B cell (primary cell): Measurements from ENCODE around the gene JARID2. TPM values are rescaled to one million over a fixed set of nuclear protein-coding genes. Genes with fewer than 3 reads are reported as not detected.

Experiments
- ATAC-seq: fragments of 200-7000 bp; cut with Tn5 transposase; one replicate; pipeline ENCODE4 v1.10.0; 2021; ENCODE audit warnings: low read depth, mild to moderate bottlenecking, moderate number of reproducible peaks, moderate library complexity
- CTCF ChIA-PET: fragments of 350-600 bp; sonication (Branson Sonifier 250); formaldehyde crosslinking; loops from one replicate; lab custom pipeline; 2021; ENCODE audit warnings: antibody characterized with exemption, inconsistent platforms; lab: Charles Lee
- POLR2A ChIA-PET: fragments of 350-600 bp; sonication (Branson Sonifier 250); formaldehyde crosslinking; loops from one replicate; lab custom pipeline; 2021; ENCODE audit warnings: antibody characterized with exemption; lab: Charles Lee
- DNase-seq: peaks from one replicate; pipeline ENCODE4 v3.0.0; 2013
- H2AFZ ChIP-seq: 2 replicates; pipeline ENCODE4 v1.6.1; 2012; ENCODE audit warnings: mild to moderate bottlenecking, low read depth, low read length; ENCODE audit not compliant: insufficient read depth, poor library complexity, severe bottlenecking
- H3K27ac ChIP-seq, 2 donors: 1 replicate in 1 of 2; 2 replicates in 1 of 2; pipeline ENCODE4 v1.5.1; 2012 to 2013; ENCODE audit warnings: low read length in 2 of 2, mild to moderate bottlenecking in 2 of 2, moderate library complexity in 1 of 2
- H3K27me3 ChIP-seq, 4 experiments: fragments of 200-600 bp in 1 of 4; sonication (generic) in 1 of 4; replicated peaks in 1 of 4; 1 replicate in 2 of 4; 2 replicates in 2 of 4; pipeline versions ENCODE4 v1.6.1 to v1.7.0; 2013 to 2016; ENCODE audit warnings: low read length in 3 of 4, mild to moderate bottlenecking in 2 of 4, mixed read lengths in 1 of 4, moderate library complexity in 1 of 4; ENCODE audit not compliant: insufficient read depth in 4 of 4, control insufficient read depth in 3 of 4; ENCODE audit errors: control extremely low read depth in 1 of 4
- H3K36me3 ChIP-seq, 2 experiments: replicated peaks in 1 of 2; 1 replicate in 1 of 2; 2 replicates in 1 of 2; pipeline versions ENCODE4 v1.6.1 to v1.7.1; 2013; ENCODE audit warnings: low read length in 1 of 2; ENCODE audit not compliant: insufficient read depth in 2 of 2, control insufficient read depth in 1 of 2; ENCODE audit errors: control extremely low read depth in 1 of 2, extremely low read depth in 1 of 2
- H3K4me1 ChIP-seq, 2 donors: fragments of 200-600 bp in 1 of 2; sonication (generic) in 1 of 2; 1 replicate in 1 of 2; 2 replicates in 1 of 2; pipeline versions ENCODE4 v1.5.1 to v1.6.1; 2013 to 2017; ENCODE audit warnings: low read length in 2 of 2; ENCODE audit not compliant: control insufficient read depth in 2 of 2, insufficient read depth in 2 of 2
- H3K4me2 ChIP-seq: replicated peaks from 2 replicates; pipeline ENCODE3; 2012; ENCODE audit warnings: mild to moderate bottlenecking, low read depth, low read length; ENCODE audit not compliant: poor library complexity, severe bottlenecking
- H3K4me3 ChIP-seq, 5 experiments: fragments of 200-600 bp in 1 of 5; sonication (generic) in 1 of 5; 1 replicate in 3 of 5; 2 replicates in 2 of 5; pipeline versions ENCODE4 v1.5.1 to v1.7.0; 2011 to 2016; ENCODE audit warnings: low read length in 4 of 5, mild to moderate bottlenecking in 4 of 5, low read depth in 2 of 5, control low read depth in 1 of 5, moderate library complexity in 1 of 5; ENCODE audit not compliant: insufficient read depth in 1 of 5; ENCODE audit errors: control extremely low read depth in 1 of 5, extremely low read depth in 1 of 5
- H3K79me2 ChIP-seq: fragments of 200-600 bp; sonication (generic); one replicate; pipeline ENCODE4 v1.6.0; 2016; ENCODE audit warnings: low read length; ENCODE audit not compliant: control insufficient read depth, insufficient read depth
- H3K9ac ChIP-seq: fragments of 200-600 bp; sonication (generic); 2 replicates; pipeline ENCODE4 v1.6.1; 2017; ENCODE audit warnings: mild to moderate bottlenecking, low read length, moderate library complexity
- H3K9me3 ChIP-seq, 3 donors: one replicate each; pipeline versions ENCODE4 v1.6.1 to v1.7.1; 2013; ENCODE audit warnings: low read length in 2 of 3; ENCODE audit not compliant: control insufficient read depth in 2 of 3, insufficient read depth in 1 of 3; ENCODE audit errors: control extremely low read depth in 1 of 3
- H4K20me1 ChIP-seq: 2 replicates; pipeline ENCODE4 v1.6.0; 2012; ENCODE audit warnings: mild to moderate bottlenecking, low read length; ENCODE audit not compliant: insufficient read depth, control insufficient read depth, poor library complexity, severe bottlenecking
- H3K27ac Mint-ChIP-seq: one replicate; pipeline ENCODE4 v1.8.0; 2021; ENCODE audit warnings: mixed read lengths
- H3K27me3 Mint-ChIP-seq: one replicate; pipeline ENCODE4 v1.8.0; 2021; ENCODE audit warnings: mixed read lengths
- H3K4me1 Mint-ChIP-seq: one replicate; pipeline ENCODE4 v1.8.0; 2021; ENCODE audit warnings: mixed read lengths
- H3K4me3 Mint-ChIP-seq: one replicate; pipeline ENCODE4 v1.8.0; 2021; ENCODE audit warnings: mixed read lengths
- H3K9me3 Mint-ChIP-seq: one replicate; pipeline ENCODE4 v1.8.0; 2022; ENCODE audit warnings: mixed read lengths; ENCODE audit not compliant: insufficient read depth
- CTCF ChIP-seq: fragments of 200-600 bp; IDR thresholded peaks from one replicate; pipeline ENCODE4 v1.8.0; 2022; ENCODE audit warnings: antibody characterized with exemption, mild to moderate bottlenecking
- EZH2 ChIP-seq: IDR thresholded peaks from 2 replicates; pipeline ENCODE4 v1.6.1; 2012; ENCODE audit warnings: borderline replicate concordance, low read depth, mild to moderate bottlenecking, moderate library complexity, low read length; ENCODE audit not compliant: insufficient read depth, poor library complexity, severe bottlenecking
- WGBS: methylation state at CpG from one replicate; pipeline ENCODE4 v1.1.5; 2013; ENCODE audit warnings: missing lambda C conversion rate; ENCODE audit not compliant: insufficient coverage; 5-methylcytosine and 5-hydroxymethylcytosine counted together
- intact Hi-C: fragments of 100-400 bp; cut with micrococcal nuclease; formaldehyde crosslinking; loops from one replicate; pipeline ENCODE4 v1.10.0; 2022
- polyA plus RNA-seq: library from polyadenylated mRNA; depleted of rRNA; stranded (reverse); fragments of >200 nt; gene quantifications from 2 replicates; pipeline ENCODE4 v1.2.3, GENCODE V29; 2012
- total RNA-seq, 2 donors: library from RNA; stranded (reverse); fragments of 120-200 nt in 1 of 2; gene quantifications; 1 replicate in 1 of 2; 2 replicates in 1 of 2; pipeline versions ENCODE4 v1.2.3 to v1.2.4, GENCODE V29; 2013 to 2022

The JARID2 gene
- total and polyA plus RNA-seq, 2 donors (not counting 1 experiment from before 2014, with no cell fraction given): 11.0 to 58.1 TPM

- Histone ChIP-seq H3K9ac (no peak overlapping the region), H2AFZ (no peak overlapping the region), H3K79me2 (peaks cover 10% of the 10 kb centered on the region), H3K36me3 (peaks cover 10 to 96% of the 10 kb centered on the region in 2 experiments), H3K4me2 (no peak overlapping the region), H3K9me3 (peaks cover 0 to 4% (median 0%) of the 10 kb centered on the region in 3 donors), H4K20me1 (peaks cover 4% of the 10 kb centered on the region), H3K4me1 (no peaks in the 10 kb centered on the region), H3K4me3 (no peak overlapping the region), H3K27me3 (no peaks in the 10 kb centered on the region), H3K27ac (no peak overlapping the region)
- no peak for DNase-seq
- Mint-ChIP-seq H3K4me1 (no peaks in the 10 kb centered on the region), H3K27ac (no peak overlapping the region), H3K4me3 (no peak overlapping the region), H3K9me3 (no peaks in the 10 kb centered on the region), H3K27me3 (no peaks in the 10 kb centered on the region)
- TF ChIP-seq CTCF (no peak), EZH2 (no peak)
- POLR2A ChIA-PET: no interaction called here
- CTCF ChIA-PET: no interaction called here
- ATAC-seq: no peak
- WGBS: 98% methylated on average over 10 of the region's 13 CpGs
- intact Hi-C loops: no loop called here
These were observed 270.5 kb downstream of the JARID2 start for GRCh38 chr6:15516378-15516777.

DNA sequence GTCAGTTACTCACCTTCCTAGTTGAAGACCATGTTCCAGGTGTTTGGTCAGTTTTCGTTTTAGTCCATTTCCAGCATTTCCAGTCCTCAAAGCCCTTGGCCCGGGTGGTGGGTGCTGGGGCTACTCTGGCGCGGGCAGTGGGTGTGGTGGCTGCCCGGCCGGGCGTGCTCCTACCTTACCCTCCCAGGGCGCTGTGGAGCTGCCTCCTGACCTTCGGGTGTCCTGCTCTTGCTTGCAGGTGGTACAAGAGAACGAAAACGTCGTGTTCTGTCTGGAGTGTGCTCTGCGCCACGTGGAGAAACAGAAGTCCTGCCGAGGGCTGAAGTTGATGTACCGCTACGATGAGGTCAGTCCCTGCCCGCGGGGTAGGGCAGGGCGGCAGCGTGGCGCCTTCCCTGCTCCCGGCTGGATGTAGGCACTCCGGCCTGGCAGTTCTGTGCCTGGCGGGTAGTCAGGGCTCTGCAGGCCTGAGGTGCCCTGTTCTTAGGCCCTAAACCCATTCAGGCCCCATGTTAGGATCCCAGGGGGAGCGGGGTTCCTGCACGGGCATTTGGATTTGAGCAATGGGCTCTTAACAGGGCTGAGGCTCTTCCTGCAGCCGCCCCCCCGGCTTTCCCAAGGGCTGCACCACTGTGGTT, 271.2 kb downstream of the JARID2 start:
- H3K9me3 ChIP-seq: peaks cover 0 to 4% (median 0%) of the 10 kb centered on the region in 3 donors
- no peaks in the 10 kb centered on the region for H3K4me1 Mint-ChIP-seq
- H3K9me3 Mint-ChIP-seq: no peaks in the 10 kb centered on the region
- H2AFZ ChIP-seq: no peak overlapping the region
- H3K9ac ChIP-seq: no peak overlapping the region
- intact Hi-C loops: no loop called here
- H3K4me3 Mint-ChIP-seq: no peak overlapping the region
- 98% methylated on average over 29 of the region's 29 CpGs for WGBS
- H3K27ac Mint-ChIP-seq: no peak overlapping the region
- no peak for DNase-seq
- no peak for ATAC-seq
- TF ChIP-seq EZH2 (no peak), CTCF (no peak)
- H3K4me1 ChIP-seq: no peaks in the 10 kb centered on the region
- ChIA-PET POLR2A (no interaction called here), CTCF (no interaction called here)
- peaks cover 10% of the 10 kb centered on the region for H3K79me2 ChIP-seq
- no peak overlapping the region for H3K4me3 ChIP-seq
- no peaks in the 10 kb centered on the region for H3K27me3 Mint-ChIP-seq
- no peaks in the 10 kb centered on the region for H4K20me1 ChIP-seq
- no peak overlapping the region for H3K4me2 ChIP-seq
- H3K36me3 ChIP-seq: peaks cover 10 to 96% of the 10 kb centered on the region in 2 experiments
- no peak overlapping the region for H3K27ac ChIP-seq
- no peaks in the 10 kb centered on the region for H3K27me3 ChIP-seq
